SK-N-MC (cell line): Measurements from ENCODE around the gene TRMT5.

Source experiments
- DNase-seq: peaks from one replicate; pipeline ENCODE4 v3.0.0-alpha.2; 2011; ENCODE audit warnings: low read depth, low spot score
- H3K27ac ChIP-seq: fragments of 200-600 bp; sonication (generic); 2 replicates; pipeline ENCODE4 v1.5.1; 2016; ENCODE audit warnings: mixed run types
- H3K36me3 ChIP-seq: fragments of 200-600 bp; sonication (generic); 2 replicates; pipeline ENCODE4 v1.6.1; 2017; ENCODE audit warnings: antibody characterized with exemption, low read length, mixed read lengths; ENCODE audit not compliant: insufficient read depth
- H3K4me3 ChIP-seq: fragments of 200-600 bp; sonication (generic); 2 replicates; pipeline ENCODE4 v1.5.1; 2016
- H3K9ac ChIP-seq: fragments of 200-600 bp; sonication (generic); 2 replicates; pipeline ENCODE4 v1.8.0; 2017; ENCODE audit warnings: mixed run types, mixed read lengths; ENCODE audit not compliant: insufficient read length
- H3K9me3 ChIP-seq: fragments of 200-600 bp; sonication (generic); 2 replicates; pipeline ENCODE4 v1.6.1; 2017; ENCODE audit warnings: low read depth, mild to moderate bottlenecking, antibody characterized with exemption, low read length, moderate library complexity, mixed read lengths
- EZH2 ChIP-seq: fragments of 200-600 bp; sonication (generic); IDR thresholded peaks from one replicate; pipeline ENCODE4 v1.6.1; 2017; ENCODE audit warnings: antibody characterized with exemption
- FOXP2 ChIP-seq: optimal IDR thresholded peaks from 2 replicates; pipeline ENCODE3; 2011; ENCODE audit warnings: mild to moderate bottlenecking, moderate library complexity; ENCODE audit not compliant: insufficient read depth; ENCODE audit errors: extremely low read length, control extremely low read depth
- POLR2AphosphoS5 ChIP-seq: IDR thresholded peaks from 2 replicates; pipeline ENCODE4 v1.6.1; 2012; ENCODE audit warnings: mild to moderate bottlenecking, low read depth, low read length, borderline replicate concordance

The TRMT5 gene

DNA sequence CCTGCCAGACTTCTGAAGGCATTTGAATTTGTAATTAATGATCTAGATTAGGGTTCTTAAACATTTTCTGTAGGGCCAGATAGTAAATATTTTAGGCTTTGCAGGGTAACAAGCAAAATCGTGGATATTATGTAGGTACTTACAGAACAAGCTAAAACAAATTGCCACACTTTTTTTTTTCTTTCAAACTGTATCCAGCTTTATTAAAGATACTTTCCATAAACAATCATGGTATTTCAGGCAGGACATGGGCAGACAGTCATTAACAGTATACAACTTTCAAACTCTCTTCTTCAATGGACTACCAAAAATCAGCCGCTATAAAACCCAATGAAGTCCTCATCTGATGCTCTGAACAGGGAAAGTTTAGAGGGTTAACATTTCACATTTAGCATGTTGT is 9.6 kb downstream of the TRMT5 start:
- TF ChIP-seq EZH2 (no peak), FOXP2 (no peak), POLR2AphosphoS5 (no peak)
- DNase-seq: no peak

DNA sequence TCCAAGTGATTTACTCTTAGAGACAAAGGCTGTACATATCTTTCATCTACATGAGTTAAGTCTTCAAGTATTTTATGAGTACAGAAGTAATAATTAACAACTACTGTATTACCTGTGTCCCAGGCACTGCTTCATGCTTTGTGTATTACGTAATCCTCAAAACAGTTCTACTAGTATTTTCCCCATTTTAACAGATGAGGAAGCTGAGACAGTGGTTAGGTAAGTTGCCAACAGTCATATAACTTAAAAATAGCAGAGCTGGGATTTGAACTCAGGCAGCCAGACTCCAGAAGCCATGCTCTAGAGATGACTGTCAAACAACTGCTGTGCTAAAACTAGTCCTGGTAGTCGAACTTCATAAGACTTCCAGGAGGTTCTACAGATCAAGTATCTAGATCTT is 10.7 kb downstream of the TRMT5 start:
- Histone ChIP-seq H3K9ac (no peak overlapping the region), H3K4me3 (no peak overlapping the region), H3K36me3 (peaks cover 19% of the 10 kb centered on the region), H3K27ac (no peak overlapping the region), H3K9me3 (no peaks in the 10 kb centered on the region)
- TF ChIP-seq FOXP2: no peak
- TF ChIP-seq POLR2AphosphoS5: no peak
- no peak for TF ChIP-seq EZH2
- DNase-seq: no peak

More for the DNA sequence above, 9.6 kb downstream of the TRMT5 start:
- no peak overlapping the region for H3K4me3 ChIP-seq
- peaks cover 31% of the 10 kb centered on the region for H3K36me3 ChIP-seq
- H3K27ac ChIP-seq: no peak overlapping the region
- H3K9ac ChIP-seq: no peak overlapping the region
- H3K9me3 ChIP-seq: no peaks in the 10 kb centered on the region

DNA sequence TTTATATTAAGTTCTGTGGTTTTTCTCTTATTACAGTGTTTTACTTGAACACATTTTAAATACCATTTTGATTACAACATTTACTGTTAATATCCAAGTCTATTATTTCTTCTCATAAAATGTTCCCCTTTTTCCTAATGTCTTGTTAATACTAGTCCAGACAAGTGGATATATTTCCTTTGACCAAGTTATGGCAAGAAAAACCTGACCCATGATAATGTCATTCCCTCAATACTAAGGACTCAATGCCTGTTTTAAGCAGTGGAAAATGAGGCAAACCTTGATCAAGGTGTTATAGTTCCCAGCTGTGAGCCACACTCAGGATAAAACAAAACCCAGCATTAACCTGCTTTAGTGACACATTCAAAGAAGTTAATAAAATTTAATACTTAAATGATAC is 12.2 kb downstream of the TRMT5 start:
- no peaks in the 10 kb centered on the region for H3K9me3 ChIP-seq
- TF ChIP-seq FOXP2 (no peak), POLR2AphosphoS5 (no peak), EZH2 (no peak)
- no peak overlapping the region for H3K27ac ChIP-seq

DNA sequence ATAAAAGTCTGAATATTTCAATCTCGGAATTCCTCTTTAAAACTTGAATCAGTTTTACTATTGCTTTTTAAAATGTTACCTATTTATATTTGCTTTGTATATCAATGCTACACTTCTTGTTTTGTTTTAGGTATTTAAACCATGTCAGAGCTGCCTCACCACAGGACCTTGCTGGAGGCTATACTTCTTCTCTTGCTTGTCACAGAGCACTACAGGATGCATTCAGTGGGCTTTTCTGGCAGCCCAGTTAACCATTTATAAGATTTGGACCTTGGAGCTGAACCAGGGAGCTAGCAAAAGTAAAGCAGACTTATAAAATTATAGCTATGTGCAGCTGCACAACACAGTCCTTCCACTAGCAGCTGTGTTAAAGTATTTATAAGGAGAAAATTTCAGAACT is 12.8 kb downstream of the TRMT5 start:
- Histone ChIP-seq H3K27ac (peak overlapping the region; percentile 73), H3K36me3 (peaks cover 3% of the 10 kb centered on the region; the same call in 1 of the 2 replicates), H3K4me3 (no peak overlapping the region; the same call in 1 of the 2 replicates), H3K9ac (no peak overlapping the region), H3K9me3 (no peaks in the 10 kb centered on the region)
- no peak for TF ChIP-seq FOXP2
- no peak for TF ChIP-seq EZH2
- TF ChIP-seq POLR2AphosphoS5: no peak
- no peak for DNase-seq

More for the DNA sequence above, 12.2 kb downstream of the TRMT5 start:
- Histone ChIP-seq H3K4me3 (no peak overlapping the region), H3K9ac (no peak overlapping the region), H3K36me3 (peaks cover 7% of the 10 kb centered on the region)
- no peak for DNase-seq

DNA sequence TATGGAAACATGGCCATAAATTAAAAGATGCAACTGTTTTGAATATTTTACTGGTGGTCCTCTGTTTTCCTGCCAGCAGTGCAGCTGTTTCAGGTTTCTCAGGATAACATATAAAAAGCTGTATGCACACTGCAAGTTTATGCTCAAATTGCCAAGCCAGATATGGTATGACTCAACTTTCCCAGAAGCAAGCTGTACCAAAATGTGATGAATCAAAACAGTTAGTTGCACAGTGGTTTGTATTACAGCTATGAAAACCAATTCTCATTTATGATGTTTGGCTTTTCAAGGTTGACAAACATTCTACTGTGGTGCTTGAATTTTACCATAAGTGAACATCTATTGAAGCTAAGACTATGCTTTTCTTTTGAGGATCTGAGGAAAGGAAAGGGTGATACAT is 15.5 kb downstream of the TRMT5 start:
- no peak overlapping the region for H3K9ac ChIP-seq
- H3K9me3 ChIP-seq: no peaks in the 10 kb centered on the region
- DNase-seq: no peak
- no peak overlapping the region for H3K4me3 ChIP-seq
- TF ChIP-seq POLR2AphosphoS5 (no peak), FOXP2 (no peak), EZH2 (no peak)
- no peaks in the 10 kb centered on the region for H3K36me3 ChIP-seq
- H3K27ac ChIP-seq: peak overlapping the region; percentile 58

DNA sequence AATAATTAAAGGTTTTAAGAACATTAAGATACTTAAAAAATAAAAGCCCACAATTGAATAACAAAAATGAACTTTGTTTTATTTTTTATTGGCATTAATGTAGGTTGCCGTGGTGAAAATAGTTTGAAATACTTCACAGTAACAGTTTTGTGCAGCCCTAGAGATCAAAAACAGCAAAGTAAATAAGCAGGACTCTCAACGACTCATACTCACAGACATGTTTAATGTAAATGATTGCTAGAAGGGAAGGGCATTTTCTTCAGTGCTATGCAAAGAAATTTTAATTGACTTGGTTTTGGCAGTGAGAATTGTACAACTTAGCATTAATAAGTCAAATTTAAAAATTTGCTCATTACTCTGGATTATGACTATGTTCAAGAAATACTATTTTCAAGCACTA is 16.0 kb downstream of the TRMT5 start:
- no peak for DNase-seq

DNA sequence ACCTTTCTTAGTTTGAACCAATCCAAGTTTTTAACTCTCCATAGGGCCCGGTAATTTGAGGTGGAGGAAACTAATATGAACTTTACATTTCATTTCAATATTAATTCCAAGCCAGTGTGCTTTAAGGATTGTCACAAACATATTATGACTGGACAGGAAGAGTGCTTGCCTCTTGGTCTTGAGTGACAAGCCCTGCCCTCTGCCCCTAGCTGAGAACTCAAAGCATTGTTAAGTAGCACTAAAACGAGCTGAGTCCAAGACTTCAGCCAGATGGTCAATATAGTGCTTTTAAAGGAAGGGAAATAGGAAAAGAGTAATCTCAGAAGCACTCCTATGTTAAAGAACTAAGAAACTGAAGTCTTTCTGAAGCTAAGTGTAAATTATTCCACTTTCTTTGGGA is 17.1 kb downstream of the TRMT5 start:
- Histone ChIP-seq H3K4me3 (no peak overlapping the region), H3K9me3 (no peaks in the 10 kb centered on the region), H3K36me3 (no peaks in the 10 kb centered on the region), H3K27ac (no peak overlapping the region), H3K9ac (no peak overlapping the region)
- no peak for DNase-seq
- TF ChIP-seq FOXP2 (no peak), EZH2 (no peak), POLR2AphosphoS5 (no peak)

More for the DNA sequence above, 16.0 kb downstream of the TRMT5 start:
- Histone ChIP-seq H3K9ac (no peak overlapping the region), H3K9me3 (no peaks in the 10 kb centered on the region), H3K36me3 (no peaks in the 10 kb centered on the region), H3K27ac (peak overlapping the region; percentile 58), H3K4me3 (no peak overlapping the region)
- no peak for TF ChIP-seq POLR2AphosphoS5
- no peak for TF ChIP-seq FOXP2
- no peak for TF ChIP-seq EZH2

DNA sequence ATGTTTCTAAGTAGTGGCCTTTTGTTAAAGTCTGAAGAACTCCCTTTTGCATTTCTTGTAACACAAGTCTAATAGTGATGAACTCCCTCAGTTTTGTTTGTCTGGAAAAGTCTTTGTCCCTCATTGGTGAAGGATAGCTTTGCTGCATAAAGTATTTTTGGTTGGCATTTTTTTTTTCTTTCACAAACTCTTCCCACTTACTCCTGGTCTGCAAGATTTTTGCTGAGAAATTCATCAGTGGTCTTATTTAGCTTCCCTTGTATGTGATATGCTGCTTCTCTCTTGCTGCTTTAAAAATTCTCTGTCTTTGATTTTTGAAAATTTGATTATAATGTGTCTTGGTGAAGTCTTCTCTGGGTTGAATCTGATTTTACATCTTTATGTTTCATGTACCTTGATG is 22.7 kb downstream of the TRMT5 start:
- TF ChIP-seq POLR2AphosphoS5 (no peak), FOXP2 (no peak), EZH2 (no peak)
- Histone ChIP-seq H3K9ac (no peak overlapping the region), H3K9me3 (no peaks in the 10 kb centered on the region; the same call in 1 of the 2 replicates), H3K4me3 (no peak overlapping the region), H3K27ac (no peak overlapping the region), H3K36me3 (no peaks in the 10 kb centered on the region; the same call in 1 of the 2 replicates)
- DNase-seq: no peak

DNA sequence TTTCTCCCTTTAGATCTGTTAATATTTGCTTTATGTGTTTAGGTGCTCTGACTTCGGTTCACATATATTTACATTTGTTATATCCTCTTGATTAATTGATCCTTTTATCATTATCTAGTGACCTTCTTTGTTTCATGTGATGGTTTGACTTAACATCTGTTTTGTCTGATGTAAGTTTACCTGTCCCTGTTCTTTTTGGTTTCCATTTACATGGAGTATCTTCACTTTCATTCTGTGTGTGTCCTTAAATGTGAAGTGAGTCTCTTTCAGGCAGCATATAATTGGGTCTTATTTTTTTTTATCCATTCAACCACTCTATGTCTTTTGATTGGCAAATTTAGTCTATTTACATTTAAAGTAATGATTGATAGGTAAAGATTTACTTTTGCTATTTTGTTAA is 24.2 kb downstream of the TRMT5 start:
- Histone ChIP-seq H3K9ac (no peak overlapping the region), H3K9me3 (no peaks in the 10 kb centered on the region; the same call in 1 of the 2 replicates), H3K27ac (no peak overlapping the region), H3K4me3 (no peak overlapping the region), H3K36me3 (peaks cover 4% of the 10 kb centered on the region; the same call in 1 of the 2 replicates)
- no peak for DNase-seq
- TF ChIP-seq EZH2: no peak
- TF ChIP-seq FOXP2: no peak
- TF ChIP-seq POLR2AphosphoS5: no peak

DNA sequence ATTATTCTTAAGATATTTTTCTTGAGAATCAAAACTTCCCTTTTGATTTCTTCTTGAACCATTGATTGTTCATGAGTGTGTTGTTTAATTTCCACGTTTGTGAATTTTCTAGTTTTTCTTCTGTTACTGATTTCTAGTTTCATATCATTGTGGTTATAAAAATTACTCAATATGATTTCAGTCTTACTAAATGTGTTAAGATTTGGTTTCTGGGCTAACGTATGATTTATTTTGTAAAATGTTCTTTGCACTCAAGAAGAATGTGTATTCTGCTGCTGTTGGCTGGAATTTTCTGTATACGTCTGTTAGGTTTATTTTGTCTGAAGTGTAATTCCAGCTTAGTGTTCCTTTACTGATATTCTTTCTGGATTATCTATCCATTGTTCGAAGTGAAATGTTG is 24.7 kb downstream of the TRMT5 start:
- DNase-seq: no peak

More for the DNA sequence above, 24.7 kb downstream of the TRMT5 start:
- Histone ChIP-seq H3K36me3 (peaks cover 4% of the 10 kb centered on the region; the same call in 1 of the 2 replicates), H3K9me3 (no peaks in the 10 kb centered on the region; the same call in 1 of the 2 replicates), H3K9ac (no peak overlapping the region), H3K4me3 (no peak overlapping the region), H3K27ac (no peak overlapping the region)
- TF ChIP-seq EZH2 (no peak), POLR2AphosphoS5 (no peak), FOXP2 (no peak)
